NCI-H460 (cell line): ENCODE results near the gene SYNCRIP. TPM values are rescaled to one million over a fixed set of nuclear protein-coding genes. Genes with fewer than 3 reads are reported as not detected.
"Not testable (repeated sequence)": the region's sequence is repeated elsewhere in the genome, so short reads cannot be mapped to it uniquely, and the experiment has no call there.

ENCODE experiments used
- DNase-seq: peaks from one replicate; pipeline ENCODE4 v3.0.0-alpha.2; 2016; ENCODE audit warnings: low read depth; ENCODE audit errors: extremely low read depth
- total RNA-seq: library from RNA; depleted of rRNA; stranded (reverse); fragments of >200 nt; shearing (Covaris generic); gene quantifications from 2 replicates; pipeline ENCODE4 v1.2.3, GENCODE V29; 2014

SYNCRIP gene
- total RNA-seq, 1 experiment from 2014 or later = 61.6 TPM

DNA sequence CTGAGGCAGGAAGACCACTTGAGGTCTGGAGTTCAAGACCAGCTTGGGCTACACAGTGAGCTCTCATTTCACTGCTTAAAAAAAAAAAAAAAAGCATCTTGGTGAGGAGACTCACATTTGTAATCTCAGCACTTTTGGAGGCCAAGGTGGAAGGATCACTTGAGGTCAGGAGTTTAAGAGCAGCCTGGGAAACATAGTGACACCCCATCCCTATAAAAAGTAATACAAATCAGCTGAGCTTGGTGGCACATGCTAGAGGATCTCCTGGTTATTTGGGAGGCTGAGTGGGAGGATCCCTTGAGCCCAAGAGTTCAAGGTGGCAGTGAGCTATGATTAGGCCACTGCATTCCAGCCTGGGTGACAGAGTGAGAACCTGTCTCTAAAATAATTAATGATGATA lies 29.4 kb upstream of the SYNCRIP start:
- no peak for DNase-seq

DNA sequence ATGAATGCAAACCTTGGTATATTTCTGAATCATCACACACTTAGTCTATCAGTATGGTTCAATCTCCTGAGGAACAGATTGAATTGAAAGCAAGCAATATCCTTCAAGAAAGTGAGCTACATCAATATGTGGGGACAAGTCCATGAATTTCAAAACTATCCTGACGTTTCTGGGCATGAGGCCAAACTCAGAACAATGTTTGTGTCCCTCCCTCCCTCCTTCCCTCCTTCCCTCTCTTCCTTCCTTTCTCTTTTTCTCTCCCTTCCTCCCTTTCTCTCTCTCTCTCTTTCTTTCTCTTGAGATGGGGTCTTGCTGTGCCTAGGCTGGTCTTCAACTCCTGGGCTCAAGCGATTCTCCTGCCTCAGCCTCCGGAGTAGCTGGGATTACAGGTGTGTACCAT lies 27.9 kb upstream of the SYNCRIP start:
- no peak for DNase-seq

DNA sequence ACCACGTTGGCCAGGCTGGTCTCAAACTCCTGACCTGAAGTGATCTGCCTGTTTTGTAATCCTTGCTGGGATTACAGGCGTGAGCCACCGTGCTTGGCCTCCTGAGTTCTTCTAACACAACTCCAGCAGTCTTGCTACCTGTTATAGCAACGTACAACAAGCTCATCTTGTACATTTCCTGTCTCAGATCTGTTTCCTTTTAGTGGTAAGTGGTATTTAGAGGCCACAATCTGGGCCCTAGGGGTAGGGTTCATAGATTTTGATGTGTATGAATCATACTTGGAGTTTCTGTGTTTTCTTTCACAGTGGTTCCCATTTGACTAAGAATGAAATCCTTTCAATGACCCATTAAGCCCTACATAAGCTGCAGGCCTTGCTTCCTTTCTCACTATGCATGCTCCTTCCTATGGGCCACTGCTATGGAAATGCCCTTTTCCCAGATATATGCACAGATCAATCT lies 27.1 kb upstream of the SYNCRIP start:
- DNase-seq = no peak

DNA sequence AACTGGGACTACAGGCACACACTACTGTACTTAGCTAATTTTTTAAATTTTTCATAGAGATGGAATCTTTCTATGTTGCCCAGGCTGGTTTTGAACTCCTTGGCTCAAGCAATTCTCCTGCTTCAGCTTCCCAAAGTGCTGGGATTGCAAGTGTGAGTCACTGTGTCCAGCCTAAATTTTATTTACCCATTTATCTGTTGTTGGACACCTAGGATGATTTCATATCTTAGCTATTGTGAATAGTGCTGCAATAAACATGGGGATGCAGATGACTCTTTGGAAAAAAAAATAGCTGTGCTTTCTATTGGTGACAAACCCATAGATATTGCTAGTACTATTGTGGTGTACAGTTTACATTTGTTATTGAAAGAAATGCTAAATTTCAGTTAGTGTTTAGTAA lies 19.6 kb upstream of the SYNCRIP start:
- no peak for DNase-seq

DNA sequence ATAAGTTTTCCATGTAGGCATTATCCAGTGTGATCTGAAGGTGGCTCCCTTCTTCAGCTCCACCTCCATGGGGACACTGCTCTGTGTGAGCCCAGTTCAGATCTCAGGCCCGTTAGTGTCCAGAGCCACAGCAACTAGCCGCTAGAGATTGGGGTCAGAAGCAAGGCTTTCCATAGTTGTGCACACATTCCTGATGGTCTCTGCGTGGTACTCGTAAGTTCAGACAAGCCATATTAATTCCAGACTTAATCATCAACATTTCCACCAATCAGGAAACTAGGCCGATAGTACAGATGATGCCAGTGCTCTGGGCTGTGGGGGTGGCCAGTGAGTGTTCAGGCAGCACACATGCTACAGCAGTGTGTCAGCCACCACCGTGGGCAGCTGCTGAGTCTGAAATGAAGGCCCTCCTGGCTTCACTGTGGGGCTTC lies 17.5 kb upstream of the SYNCRIP start:
- DNase-seq = peak; percentile 58

DNA sequence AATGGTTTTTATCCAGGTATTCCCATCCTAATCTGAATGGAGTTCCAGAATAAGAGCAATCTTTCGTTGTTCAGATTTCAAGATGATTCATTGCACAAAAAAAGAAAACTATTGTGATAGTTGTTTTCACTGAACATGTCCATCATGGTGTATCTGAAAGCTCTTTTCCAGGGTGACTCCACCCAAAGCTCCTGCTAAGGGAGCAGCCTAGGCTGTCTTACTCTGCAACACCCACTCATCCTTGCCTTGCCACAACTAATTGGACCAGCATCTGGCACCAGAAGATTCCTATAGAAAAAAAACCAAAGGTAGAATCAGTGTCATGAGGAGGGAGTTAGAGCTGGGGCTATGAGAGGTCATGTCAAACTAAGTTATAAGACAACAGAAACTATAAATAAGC lies 7.9 kb upstream of the SYNCRIP start:
- no peak for DNase-seq

DNA sequence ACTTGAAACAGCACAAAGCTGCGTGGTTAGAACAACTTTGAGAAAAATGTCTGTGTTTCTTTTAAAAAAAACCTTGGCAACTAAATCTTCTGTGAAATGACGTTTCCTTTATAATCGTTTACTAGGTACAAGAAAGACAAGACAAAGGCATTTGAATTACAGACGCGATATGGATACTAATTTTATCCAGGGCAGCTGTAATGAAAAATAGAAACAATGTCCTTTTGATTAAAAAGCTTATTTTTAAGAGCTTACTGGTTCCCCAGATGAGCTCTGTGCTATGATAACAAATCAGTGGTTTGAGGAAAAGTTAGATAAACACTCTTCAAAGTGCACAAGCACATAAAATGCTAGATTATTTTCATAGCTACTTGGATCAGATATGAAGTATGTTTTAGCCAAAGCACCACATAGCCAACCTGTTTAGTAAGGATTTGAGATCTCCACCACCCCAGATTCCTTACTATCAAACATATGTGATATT lies 1.6 kb upstream of the SYNCRIP start:
- DNase-seq = no peak

DNA sequence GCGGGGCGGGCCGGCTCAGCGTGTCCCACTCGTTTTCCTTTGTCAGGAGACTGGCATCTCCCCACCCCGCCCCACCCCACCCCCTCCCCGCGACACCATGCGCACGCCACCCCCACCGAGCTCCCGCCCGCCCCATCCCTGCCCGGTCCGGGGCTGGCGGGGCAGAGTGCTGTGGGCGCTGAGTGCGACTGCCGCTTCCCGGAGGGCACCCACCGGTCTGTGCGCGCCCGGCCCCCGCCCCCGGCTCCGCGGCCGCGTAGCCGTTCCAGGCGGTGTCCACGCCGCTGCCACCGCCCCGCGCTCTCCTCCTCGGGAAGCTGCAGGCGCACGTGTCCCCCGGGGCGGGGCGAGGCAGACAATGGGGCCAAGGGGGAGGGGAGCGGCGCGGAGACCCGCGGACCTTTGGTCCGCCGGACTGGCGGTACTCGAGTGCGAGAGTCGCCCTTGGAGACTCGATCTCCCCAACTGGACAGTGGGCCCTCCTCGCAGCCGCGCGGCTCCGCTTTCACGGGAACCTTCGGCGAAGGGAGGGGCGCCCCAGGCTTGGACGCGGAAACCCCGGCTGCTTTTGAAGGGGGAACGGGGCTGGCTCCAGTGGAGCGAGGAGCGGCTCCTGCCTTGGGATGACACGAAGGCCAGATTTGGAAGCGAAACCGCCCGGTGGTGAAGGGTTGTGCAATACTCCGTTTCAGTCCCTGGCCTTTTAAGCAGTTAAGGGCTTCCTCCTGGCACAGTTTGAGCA lies 1.0 kb upstream of the SYNCRIP start:
- peak; percentile 75 for DNase-seq

DNA sequence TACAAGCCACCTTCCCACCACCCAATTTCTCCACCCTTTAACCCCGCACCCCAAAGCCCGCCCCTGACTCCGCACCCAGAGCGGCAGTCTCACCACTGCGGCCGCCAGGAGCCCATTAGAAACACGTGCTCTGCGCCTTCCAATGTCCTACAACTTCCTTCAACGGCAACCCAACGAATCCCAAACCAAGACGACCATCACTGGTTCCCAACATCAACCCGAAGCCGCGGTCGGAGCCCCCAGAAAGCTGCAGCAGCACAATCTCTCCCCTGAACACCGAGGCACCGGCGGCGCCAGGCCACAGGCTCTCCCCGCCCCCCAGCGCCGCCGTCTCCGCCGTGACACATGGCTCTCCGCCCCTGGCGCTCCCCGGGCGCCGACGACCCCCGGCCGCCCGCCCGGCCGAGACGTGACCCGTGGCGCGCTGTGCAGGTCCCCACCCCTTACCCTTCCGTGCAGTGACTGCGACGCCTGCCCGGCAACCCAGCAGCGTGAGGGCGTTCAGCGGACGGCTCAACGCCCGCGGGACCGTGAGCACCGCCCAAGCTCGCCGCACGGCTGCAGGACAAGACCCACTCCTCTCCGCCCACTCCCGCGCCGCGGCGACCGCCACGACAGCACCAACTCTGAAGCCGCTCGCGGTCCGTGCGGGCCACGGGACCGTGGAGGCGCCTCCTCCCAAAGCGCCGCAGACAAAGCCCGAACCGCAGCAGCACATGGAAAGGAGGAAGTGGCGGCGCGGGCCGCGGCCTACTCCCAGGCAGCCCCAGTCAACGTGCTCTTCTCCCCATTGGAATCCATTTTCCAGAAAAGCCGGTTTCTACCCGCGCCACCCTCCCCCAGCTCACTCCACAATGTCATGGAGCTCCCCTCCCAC lies 551 bp downstream of the SYNCRIP start:
- DNase-seq = no peak

DNA sequence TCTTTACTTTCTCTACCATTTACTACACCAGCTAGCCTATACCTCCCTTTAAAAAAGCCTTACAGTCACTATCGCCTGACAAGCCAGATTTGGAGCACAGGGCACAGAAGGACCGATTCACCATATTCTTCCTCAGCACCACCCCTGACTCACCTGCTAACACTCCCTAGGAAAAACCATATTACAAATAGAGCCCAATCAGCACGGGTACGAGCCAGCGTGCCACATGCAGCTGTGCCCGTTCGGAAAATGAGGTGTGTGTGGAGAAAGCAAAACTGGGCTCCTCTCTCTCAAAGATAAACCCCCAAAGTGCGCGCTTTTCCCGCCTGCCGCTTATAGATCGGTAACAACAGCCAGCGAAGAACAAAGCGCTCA lies 1.2 kb downstream of the SYNCRIP start:
- DNase-seq = no peak

DNA sequence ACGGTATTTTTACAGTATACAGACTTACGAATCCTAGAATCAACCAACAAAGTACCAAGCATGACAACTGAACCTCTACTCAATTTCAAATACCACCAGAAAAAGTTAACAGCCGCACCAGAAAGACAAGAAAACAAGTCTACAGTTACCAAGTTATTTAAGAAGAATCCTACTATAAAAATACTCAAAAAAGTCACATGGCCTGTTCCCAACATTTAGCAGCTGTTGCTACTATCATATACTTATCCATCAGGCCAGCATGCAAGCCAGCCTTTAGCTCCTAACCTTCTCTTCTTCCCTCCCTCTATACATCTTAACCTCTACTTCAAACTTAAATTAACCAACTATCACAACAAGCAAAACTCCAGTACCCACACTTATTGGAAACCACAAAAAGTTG lies 1.9 kb downstream of the SYNCRIP start:
- no peak for DNase-seq

DNA sequence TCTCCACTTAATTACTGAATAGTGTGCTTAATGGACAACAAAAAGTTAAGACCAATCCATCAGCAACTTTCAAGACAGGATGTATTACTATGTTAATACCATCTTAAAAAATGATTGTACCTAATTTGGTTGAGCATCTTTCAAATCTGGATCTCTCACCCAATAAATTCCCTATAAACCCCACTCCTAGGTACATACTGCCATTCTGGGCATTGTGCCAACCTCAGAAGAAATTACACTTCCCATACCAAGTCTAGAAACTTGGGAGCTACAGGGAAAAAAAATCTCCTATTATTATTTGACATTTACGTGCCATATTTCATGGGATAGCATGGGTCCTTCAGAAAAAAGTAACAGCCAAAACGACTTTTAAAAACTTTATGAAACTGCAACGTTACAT lies 5.1 kb downstream of the SYNCRIP start:
- no peak for DNase-seq

DNA sequence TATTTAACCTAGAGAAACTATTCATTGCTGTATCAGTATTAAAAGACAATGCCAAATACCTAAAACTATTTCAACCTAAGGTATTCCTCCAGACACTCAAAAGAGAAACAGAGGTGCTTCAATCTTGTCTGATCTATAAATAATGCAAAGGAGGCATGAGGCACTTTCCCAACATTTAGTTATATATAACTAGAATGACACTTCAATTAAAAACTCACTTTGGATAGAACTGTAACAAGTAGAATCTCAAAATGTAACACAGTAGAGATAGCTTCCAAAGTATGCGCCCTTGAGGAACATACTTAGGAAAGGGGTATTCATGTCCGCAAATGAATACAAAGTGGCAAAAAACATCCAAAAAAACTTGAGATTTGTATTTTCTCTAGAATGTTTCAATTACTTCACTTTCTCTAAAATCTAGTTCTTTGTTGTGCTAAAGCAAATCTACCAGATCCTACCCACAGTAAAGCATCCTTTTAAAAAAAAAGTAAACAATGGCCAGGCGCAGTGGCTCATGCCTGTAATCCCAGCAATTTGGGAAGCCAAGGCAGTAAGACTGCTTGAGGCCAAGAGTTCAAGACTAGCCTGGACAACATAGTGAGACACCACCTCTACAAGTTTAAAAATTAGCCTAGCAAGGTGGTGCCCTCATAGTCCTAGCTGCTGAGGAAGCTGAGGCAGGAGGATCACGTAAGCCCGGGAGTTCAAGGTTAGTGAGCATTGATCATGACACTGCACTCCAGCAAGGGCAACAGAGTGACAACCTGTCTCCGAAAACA lies 10.3 kb downstream of the SYNCRIP start:
- DNase-seq = no peak

DNA sequence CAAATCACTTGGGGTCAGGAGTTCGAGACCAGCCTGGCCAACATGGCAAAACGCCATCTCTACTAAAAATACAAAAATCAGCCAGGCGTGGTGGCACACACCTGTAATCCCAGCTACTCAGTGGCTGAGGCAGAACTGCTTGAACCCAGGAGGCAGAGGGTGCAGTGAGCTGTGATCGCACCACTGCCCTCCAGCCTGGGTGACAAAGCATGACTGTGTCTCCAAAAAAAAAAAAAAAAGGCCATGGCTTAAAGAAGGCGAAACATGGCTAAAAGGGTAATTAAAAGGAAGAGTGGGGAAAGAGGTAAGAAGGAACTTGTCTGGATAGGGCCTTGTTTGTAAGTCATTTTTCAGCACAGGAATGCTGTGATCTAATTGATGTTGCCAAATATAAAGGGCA lies 11.6 kb downstream of the SYNCRIP start:
- DNase-seq = not testable (repeated sequence)

DNA sequence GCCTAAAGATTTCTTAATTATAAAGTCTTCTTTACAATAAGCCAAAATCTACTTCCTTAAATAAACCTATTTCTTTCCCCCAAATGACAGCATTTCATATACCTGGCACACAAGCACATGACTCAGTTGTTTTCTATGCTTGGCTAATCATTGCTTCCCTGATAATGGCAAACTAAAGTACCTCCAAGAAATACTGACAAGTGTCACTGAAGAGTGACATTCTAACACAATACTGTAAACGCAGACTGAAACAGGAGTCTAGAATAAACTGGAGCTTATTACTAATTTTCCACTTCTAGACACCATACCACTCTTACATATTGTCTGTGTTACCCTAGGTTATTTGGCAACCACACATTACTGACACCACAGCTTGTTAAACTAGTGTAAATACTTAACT lies 14.3 kb downstream of the SYNCRIP start:
- no peak for DNase-seq

DNA sequence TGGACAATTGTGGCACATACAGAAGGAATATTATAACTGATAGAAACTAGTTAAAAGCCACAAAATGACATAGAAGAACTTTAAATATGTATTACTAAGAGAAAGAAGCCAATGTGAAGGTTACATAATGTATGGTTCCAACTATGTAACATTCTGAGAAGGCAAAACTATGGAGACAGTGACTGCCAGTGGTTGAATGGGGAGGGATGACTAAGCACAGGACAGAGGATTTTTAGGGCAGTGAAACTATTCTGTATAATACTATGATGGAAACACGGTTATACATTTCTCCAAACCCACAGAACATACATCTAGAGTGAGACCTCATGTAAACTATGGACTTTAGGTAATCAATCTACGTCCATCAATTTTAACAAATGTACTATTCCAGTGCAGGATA lies 22.4 kb downstream of the SYNCRIP start:
- DNase-seq = no peak

DNA sequence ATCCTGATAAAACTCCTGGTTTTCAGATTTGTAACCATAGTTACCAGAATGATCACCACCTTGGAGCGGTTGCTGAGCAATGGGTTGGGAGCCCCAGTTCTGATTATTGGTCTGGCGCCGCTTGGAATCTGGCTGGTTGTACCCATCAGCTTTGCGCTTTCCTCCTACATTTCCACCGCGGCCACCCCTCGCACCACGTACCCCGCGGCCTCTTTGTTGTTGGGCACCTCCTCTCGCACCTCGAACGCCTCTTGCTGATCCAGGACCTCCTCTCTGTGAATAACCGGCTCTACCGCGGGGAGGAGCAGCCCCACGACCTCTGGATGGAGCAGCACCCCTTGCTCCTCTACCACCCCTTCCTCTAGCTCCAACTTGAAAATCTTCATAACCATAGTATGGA lies 27.9 kb downstream of the SYNCRIP start:
- no peak for DNase-seq

DNA sequence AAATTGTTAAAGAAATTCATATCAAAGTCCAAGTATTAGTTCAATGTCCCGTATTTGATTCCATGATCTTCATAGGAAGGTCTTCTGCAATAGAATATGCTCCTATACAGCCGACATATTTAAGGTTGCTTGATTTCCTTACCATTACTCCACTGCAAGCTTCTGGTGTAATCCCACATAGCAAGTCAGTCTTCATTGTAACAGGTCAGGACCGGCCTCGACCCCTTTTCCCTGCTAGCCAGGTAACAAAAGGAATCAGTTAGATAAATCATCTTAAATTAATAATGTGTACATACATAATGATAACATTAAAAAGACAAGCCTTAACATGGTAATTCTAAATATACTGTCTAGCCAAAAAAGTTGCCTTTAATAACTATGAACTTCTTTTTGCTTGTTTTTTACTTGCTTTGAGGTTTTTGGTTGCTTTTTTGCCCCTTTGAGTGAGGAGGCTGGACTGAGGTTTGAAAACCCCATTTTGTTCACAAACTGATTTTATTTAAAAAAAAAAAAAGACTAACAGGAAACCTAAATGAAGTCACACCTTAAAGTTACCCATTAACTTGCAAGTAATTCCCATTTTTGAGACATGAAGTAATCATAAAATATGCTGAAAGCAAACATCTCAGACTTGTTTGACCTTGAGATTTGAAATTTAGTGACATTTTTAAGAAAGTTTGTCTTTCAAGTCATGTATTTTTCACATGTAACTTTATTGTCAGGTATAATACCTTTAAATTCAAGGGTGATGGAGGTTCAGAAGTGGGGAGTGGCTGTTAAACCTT lies 29.8 kb downstream of the SYNCRIP start:
- no peak for DNase-seq

DNA sequence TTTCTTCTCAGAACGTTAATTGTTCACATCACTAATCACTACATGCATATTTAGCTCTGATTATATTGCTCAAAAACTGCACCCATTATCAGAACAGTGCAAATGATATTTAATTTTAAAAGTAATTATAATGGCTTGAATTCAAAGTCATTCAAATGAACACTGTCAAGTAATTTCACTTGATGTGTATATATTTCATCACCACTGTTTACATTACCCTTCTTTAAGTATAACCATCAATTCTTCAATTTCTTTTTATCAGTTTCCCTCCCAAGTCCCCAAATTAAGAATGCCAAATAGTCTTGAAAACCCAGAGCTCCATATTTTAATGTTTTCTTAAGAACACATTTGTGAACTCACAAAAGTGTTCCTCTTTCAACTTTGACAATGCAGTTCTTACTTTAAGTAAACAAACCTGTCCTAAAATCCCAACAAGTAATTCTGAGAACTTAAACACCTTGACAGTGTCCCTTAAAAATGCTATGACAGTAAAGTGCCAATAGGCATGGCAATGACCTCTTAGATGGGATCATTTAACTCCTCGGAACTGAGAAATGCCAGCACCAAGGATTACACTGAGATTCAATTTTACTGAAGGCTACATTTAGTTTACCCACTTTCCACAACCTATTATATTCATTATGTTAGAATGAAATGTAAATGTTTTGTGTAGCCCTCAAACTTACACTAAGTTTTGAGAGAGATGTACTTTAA lies 32.3 kb downstream of the SYNCRIP start:
- DNase-seq = no peak

DNA sequence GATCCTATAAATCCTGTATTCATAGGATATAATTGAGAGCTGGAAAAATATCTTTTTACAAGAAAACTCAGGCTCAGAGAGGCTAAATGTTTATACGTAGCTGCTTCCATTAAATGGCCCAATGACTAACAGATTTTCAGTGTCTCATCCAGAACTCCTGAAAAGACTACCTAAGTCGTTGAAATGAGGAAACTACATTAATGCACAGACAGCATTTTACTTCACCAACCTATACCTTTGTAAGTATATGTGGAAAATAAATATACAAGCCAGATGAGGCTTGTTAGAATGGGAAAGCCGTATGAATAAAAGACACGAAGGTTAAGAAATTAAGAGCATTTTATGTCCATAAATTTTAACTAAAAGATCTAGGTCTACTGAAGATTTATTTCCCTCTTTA lies 40.6 kb downstream of the SYNCRIP start:
- no peak for DNase-seq
